ENCODE results near the gene NAALADL2.
A peak's percentile ranks its signal among the peaks of the same experiment; 100 is the strongest.
"Not testable (repeated sequence)": the region's sequence is repeated elsewhere in the genome, so short reads cannot be mapped to it uniquely, and the experiment has no call there.

The NAALADL2 gene

GRCh38 chr3:175391601-175392000 lies 532.5 kb downstream of the NAALADL2 start:
- no peak for DNase-seq

- DNase-seq = no peak
These were observed 533.5 kb downstream of the NAALADL2 start for GRCh38 chr3:175392653-175393052.

- no peak for DNase-seq
These were observed 538.2 kb downstream of the NAALADL2 start for GRCh38 chr3:175397372-175397771.

- DNase-seq = no peak
These were observed 539.5 kb downstream of the NAALADL2 start for GRCh38 chr3:175398676-175399075.

- DNase-seq = peak; percentile 19
These were observed 540.2 kb downstream of the NAALADL2 start for GRCh38 chr3:175399156-175399840.

GRCh38 chr3:175404027-175404426 lies 544.9 kb downstream of the NAALADL2 start:
- DNase-seq = no peak

GRCh38 chr3:175404621-175405020 lies 545.5 kb downstream of the NAALADL2 start:
- DNase-seq = no peak

GRCh38 chr3:175410251-175410650 lies 551.1 kb downstream of the NAALADL2 start:
- DNase-seq = no peak

GRCh38 chr3:175411405-175411804 lies 552.3 kb downstream of the NAALADL2 start:
- DNase-seq = no peak

GRCh38 chr3:175411946-175412345 lies 552.8 kb downstream of the NAALADL2 start:
- DNase-seq = no peak

GRCh38 chr3:175413926-175414325 lies 554.8 kb downstream of the NAALADL2 start:
- no peak for DNase-seq

- DNase-seq = no peak
These were observed 557.5 kb downstream of the NAALADL2 start for GRCh38 chr3:175416600-175416999.

- DNase-seq = no peak
These were observed 558.3 kb downstream of the NAALADL2 start for GRCh38 chr3:175417426-175417825.

- no peak for DNase-seq
These were observed 562.8 kb downstream of the NAALADL2 start for GRCh38 chr3:175421902-175422301.

- DNase-seq = no peak
These were observed 563.6 kb downstream of the NAALADL2 start for GRCh38 chr3:175422744-175423143.

GRCh38 chr3:175423848-175424247 lies 564.7 kb downstream of the NAALADL2 start:
- DNase-seq = not testable (repeated sequence)

- no peak for DNase-seq
These were observed 567.7 kb downstream of the NAALADL2 start for GRCh38 chr3:175426805-175427204.

- no peak for DNase-seq
These were observed 569.3 kb downstream of the NAALADL2 start for GRCh38 chr3:175428466-175428865.

- peak; percentile 61 for DNase-seq
These were observed 572.0 kb downstream of the NAALADL2 start for GRCh38 chr3:175430983-175431773.

GRCh38 chr3:175432376-175433025 lies 573.4 kb downstream of the NAALADL2 start:
- no peak for DNase-seq

- DNase-seq = no peak
These were observed 574.0 kb downstream of the NAALADL2 start for GRCh38 chr3:175433026-175433674.

GRCh38 chr3:175434561-175434960 lies 575.4 kb downstream of the NAALADL2 start:
- no peak for DNase-seq

- no peak for DNase-seq
These were observed 584.5 kb downstream of the NAALADL2 start for GRCh38 chr3:175443682-175444081.

Data from femur (tissue), 1 donor.